VCaP (cell line): Measurements from ENCODE around the gene CLSTN2.

ENCODE experiments used
- H3K27ac ChIP-seq: fragments of 450-650 bp; 2 replicates; pipeline ENCODE4 v1.5.1; 2017
- CTCF ChIP-seq: fragments of 450-650 bp; conservative IDR thresholded peaks from 2 replicates; pipeline ENCODE4 v1.5.1; 2017; ENCODE audit warnings: mild to moderate bottlenecking, moderate library complexity

Gene CLSTN2

GRCh38 chr3:139969386-139969785 is 34.4 kb downstream of the CLSTN2 start:
- H3K27ac ChIP-seq: no peak overlapping the region
- no peak for TF ChIP-seq CTCF

- no peak overlapping the region for H3K27ac ChIP-seq
- TF ChIP-seq CTCF: no peak
Measured at GRCh38 chr3:139970526-139970925, 35.5 kb downstream of the CLSTN2 start.

GRCh38 chr3:139974809-139975425 is 39.9 kb downstream of the CLSTN2 start:
- TF ChIP-seq CTCF: no peak

GRCh38 chr3:139975594-139976365 is 40.8 kb downstream of the CLSTN2 start:
- no peak overlapping the region for H3K27ac ChIP-seq
- no peak for TF ChIP-seq CTCF

More at GRCh38 chr3:139974809-139975425, 39.9 kb downstream of the CLSTN2 start:
- no peak overlapping the region for H3K27ac ChIP-seq

GRCh38 chr3:139978966-139979365 is 44.0 kb downstream of the CLSTN2 start:
- H3K27ac ChIP-seq: no peak overlapping the region
- TF ChIP-seq CTCF: no peak

GRCh38 chr3:139979991-139980390 is 45.0 kb downstream of the CLSTN2 start:
- no peak for TF ChIP-seq CTCF
- H3K27ac ChIP-seq: no peak overlapping the region

- peak; percentile 77 for TF ChIP-seq CTCF
- no peak overlapping the region for H3K27ac ChIP-seq
Measured at GRCh38 chr3:139982404-139982803, 47.4 kb downstream of the CLSTN2 start.
